SK-N-MC (cell line): ENCODE results near the gene ZMIZ1.

Experiments used
- EZH2 ChIP-seq: fragments of 200-600 bp; sonication (generic); IDR thresholded peaks from one replicate; pipeline ENCODE4 v1.6.1; 2017; ENCODE audit warnings: antibody characterized with exemption
- POLR2AphosphoS5 ChIP-seq: IDR thresholded peaks from 2 replicates; pipeline ENCODE4 v1.6.1; 2012; ENCODE audit warnings: mild to moderate bottlenecking, low read depth, low read length, borderline replicate concordance

DNA sequence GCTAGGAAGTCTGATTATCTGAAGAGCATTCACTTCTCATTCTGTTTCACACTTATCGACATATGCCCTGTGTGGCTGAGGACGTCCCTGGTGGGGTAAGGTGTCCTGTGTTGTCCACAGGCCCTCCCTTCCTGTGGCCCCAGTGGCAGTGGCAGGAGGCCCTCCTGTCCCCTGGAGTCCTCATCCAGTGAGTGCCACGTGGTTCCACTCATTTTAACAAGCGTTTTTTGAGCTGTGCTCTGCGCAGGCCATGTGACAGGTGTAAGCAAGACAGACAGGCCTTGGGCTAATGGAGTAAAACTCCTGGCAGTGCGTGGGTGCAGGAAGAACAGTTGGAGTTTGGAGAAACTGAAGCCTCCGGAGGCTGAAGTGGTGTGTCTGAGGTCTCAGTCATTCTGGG lies 239.2 kb downstream of the ZMIZ1 start:
- TF ChIP-seq POLR2AphosphoS5 (no peak), EZH2 (no peak)
